BE2C (cell line): Measurements from ENCODE around the gene TLCD3B.

Experiments used
- DNase-seq: peaks from one replicate; pipeline ENCODE4 v3.0.0-alpha.2; 2020
- H3K27me3 ChIP-seq: fragments of 250-450 bp; sonication (Bioruptor Pico); 2 replicates; pipeline ENCODE4 v1.5.1; 2020; ENCODE audit warnings: mild to moderate bottlenecking
- H3K36me3 ChIP-seq: fragments of 250-450 bp; sonication (Bioruptor Pico); 2 replicates; pipeline ENCODE4 v1.5.1; 2020; ENCODE audit warnings: mild to moderate bottlenecking
- H3K4me1 ChIP-seq: fragments of 250-450 bp; sonication (Bioruptor Pico); 2 replicates; pipeline ENCODE4 v1.5.1; 2020
- H3K4me3 ChIP-seq: 2 replicates; pipeline ENCODE4 v1.5.1; 2011; ENCODE audit warnings: low read depth, low read length
- H3K9me3 ChIP-seq: fragments of 250-450 bp; sonication (Bioruptor Pico); 2 replicates; pipeline ENCODE4 v1.5.1; 2020
- TF ChIP-seq, protein P1 (sequence below): IDR thresholded peaks from 2 replicates; pipeline ENCODE4 v1.5.1; 2012; ENCODE audit warnings: mild to moderate bottlenecking, low read depth, low read length

The TLCD3B gene

GRCh38 chr16:30066761-30067583, 35.9 kb upstream of the TLCD3B start:
- Histone ChIP-seq H3K4me3 (peak overlapping the region; percentile 85), H3K36me3 (peaks cover 63% of the 10 kb centered on the region), H3K27me3 (no peaks in the 10 kb centered on the region), H3K4me1 (peaks cover 5% of the 10 kb centered on the region; the same call in 1 of the 2 replicates), H3K9me3 (no peaks in the 10 kb centered on the region)
- DNase-seq: peak; percentile 26
- TF ChIP-seq, protein P1, sequence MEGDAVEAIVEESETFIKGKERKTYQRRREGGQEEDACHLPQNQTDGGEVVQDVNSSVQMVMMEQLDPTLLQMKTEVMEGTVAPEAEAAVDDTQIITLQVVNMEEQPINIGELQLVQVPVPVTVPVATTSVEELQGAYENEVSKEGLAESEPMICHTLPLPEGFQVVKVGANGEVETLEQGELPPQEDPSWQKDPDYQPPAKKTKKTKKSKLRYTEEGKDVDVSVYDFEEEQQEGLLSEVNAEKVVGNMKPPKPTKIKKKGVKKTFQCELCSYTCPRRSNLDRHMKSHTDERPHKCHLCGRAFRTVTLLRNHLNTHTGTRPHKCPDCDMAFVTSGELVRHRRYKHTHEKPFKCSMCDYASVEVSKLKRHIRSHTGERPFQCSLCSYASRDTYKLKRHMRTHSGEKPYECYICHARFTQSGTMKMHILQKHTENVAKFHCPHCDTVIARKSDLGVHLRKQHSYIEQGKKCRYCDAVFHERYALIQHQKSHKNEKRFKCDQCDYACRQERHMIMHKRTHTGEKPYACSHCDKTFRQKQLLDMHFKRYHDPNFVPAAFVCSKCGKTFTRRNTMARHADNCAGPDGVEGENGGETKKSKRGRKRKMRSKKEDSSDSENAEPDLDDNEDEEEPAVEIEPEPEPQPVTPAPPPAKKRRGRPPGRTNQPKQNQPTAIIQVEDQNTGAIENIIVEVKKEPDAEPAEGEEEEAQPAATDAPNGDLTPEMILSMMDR: no peak

DNA sequence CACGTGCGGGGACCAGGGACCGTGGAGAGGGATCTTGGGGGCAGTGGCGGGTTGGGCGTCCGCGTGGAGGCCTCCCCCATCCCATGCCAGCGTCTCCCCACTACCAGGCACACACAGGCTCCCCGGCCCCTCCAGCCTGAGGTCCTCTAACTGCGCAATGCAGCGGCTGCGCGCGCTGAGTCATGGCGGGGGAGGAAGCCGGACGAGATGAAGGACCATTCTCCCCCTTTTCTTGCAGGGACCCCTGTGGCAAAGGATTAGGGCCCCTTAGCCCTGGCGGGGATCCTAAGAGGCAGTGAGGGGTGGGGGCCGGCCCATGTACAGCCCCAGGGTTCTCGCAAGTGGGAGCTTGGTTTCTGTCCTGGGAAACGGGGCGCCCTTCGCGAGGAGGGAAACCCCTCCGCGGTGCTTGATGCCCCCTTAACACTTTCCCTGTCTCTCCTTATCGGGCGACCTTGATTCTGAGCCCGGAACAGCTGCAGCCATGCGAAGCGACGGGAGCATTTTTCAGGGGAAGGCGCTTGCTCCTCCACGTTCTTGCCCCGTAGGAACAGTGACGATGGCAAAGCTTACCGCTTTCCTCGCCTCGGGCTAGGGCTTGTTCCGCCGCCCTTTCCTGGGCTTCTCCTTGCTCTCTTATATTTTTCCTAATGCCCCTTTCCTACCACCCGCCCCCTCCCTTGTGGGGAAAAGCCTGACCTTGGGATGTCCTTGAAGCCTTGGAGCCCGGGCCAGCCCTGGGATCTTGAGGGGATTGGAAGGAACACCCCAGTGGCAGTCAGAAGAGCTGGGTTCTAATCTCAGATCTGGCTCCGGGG, 35.1 kb upstream of the TLCD3B start:
- Histone ChIP-seq H3K36me3 (peaks cover 55% of the 10 kb centered on the region), H3K27me3 (no peaks in the 10 kb centered on the region), H3K4me3 (peak overlapping the region; percentile 85), H3K4me1 (peaks cover 6% of the 10 kb centered on the region), H3K9me3 (no peaks in the 10 kb centered on the region)
- TF ChIP-seq, protein P1: no peak
- peak; percentile 32 for DNase-seq

GRCh38 chr16:30065102-30065942, 34.3 kb upstream of the TLCD3B start, which contains the start of gene ALDOA:
Gene ALDOA, plus strand, starts transcription at chr16:30065760. Its CDS starts 1,138 bp downstream, at chr16:30066898.
- peak; percentile 98 for DNase-seq
- H3K4me1 ChIP-seq: peaks cover 13% of the 10 kb centered on the region
- peak within 1 kb of the TSS; percentile 85 for H3K4me3 ChIP-seq
- peaks cover 47% of the 10 kb centered on the region for H3K36me3 ChIP-seq
- no peaks in the 10 kb centered on the region for H3K9me3 ChIP-seq
- H3K27me3 ChIP-seq: no peaks in the 10 kb centered on the region
- TF ChIP-seq, protein P1: no peak

- DNase-seq: no peak
Observed at GRCh38 chr16:30064729-30065101, 33.6 kb upstream of the TLCD3B start.

DNA sequence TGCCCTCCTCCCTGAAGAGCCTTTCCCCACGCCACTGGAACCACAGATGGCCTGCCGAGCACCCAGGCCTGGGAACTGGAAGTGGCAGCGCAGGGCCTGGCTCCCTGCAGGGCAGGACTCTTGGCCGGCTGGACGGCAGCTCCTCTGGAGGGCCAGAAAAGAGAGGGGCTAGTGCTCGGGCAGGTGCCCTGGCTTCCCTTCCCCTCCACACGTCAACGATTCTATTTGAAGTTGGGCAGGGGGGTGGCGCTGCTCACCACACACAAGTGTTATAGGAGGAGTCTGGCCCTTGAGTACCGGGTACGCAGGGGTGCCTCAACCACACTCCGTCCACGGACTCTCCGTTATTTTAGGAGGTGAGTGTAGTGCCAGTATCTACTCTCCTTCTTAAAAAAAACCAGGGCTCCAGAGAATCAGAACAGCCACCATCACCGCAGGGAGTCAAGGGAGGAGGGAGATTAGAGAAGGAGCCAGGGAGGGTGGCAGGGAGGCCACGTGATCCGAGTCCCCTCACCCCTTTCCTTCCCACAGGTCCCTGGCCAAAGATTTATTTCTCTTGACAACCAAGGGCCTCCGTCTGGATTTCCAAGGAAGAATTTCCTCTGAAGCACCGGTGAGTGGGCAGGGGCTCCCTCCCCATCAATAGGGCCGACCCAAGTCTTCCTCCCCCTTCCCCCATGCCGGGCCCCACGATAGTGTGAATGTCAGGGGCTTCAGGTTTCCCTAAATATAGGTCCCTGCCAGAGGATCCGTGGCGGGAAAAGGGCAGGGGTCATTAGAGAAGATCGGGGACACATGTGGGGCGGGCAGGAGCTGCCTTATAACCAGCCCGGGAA, 33.0 kb upstream of the TLCD3B start:
- H3K4me3 ChIP-seq: peak overlapping the region; percentile 85
- peak; percentile 76 for DNase-seq
- H3K9me3 ChIP-seq: no peaks in the 10 kb centered on the region
- TF ChIP-seq, protein P1: peak; percentile 46
- H3K4me1 ChIP-seq: peaks cover 16% of the 10 kb centered on the region
- no peaks in the 10 kb centered on the region for H3K27me3 ChIP-seq
- peaks cover 35% of the 10 kb centered on the region for H3K36me3 ChIP-seq

More at GRCh38 chr16:30064729-30065101, 33.6 kb upstream of the TLCD3B start:
- Histone ChIP-seq H3K4me1 (peaks cover 16% of the 10 kb centered on the region), H3K36me3 (peaks cover 41% of the 10 kb centered on the region), H3K9me3 (no peaks in the 10 kb centered on the region), H3K27me3 (no peaks in the 10 kb centered on the region), H3K4me3 (peak overlapping the region; percentile 85)
- TF ChIP-seq, protein P1: no peak
